ENCODE measurements around the gene ARHGAP31.
"Not testable (repeated sequence)": the region's sequence is repeated elsewhere in the genome, so short reads cannot be mapped to it uniquely, and the experiment has no call there.

DNA sequence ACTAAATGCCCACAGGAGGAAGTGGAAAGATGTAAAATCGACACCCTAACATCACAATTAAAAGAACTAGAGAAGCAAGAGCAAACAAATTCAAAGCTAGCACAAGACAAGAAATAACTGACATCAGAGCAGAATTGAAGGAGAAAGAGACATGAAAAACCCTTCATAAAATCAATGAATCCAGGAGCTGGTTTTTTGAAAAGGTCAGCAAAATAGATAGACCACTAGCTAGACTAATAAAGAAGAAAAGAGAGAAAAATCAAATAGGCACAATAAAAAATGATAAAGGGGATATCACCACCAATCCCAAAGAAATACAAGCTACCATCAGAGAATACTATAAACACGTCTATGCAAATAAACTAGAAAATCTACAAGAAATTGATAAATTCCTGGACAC is 24.0 kb upstream of the ARHGAP31 start:
- TF ChIP-seq POLR2A (IDR thresholded peaks at IDR 0.05) = not testable (repeated sequence)
- TF ChIP-seq, protein P1, sequence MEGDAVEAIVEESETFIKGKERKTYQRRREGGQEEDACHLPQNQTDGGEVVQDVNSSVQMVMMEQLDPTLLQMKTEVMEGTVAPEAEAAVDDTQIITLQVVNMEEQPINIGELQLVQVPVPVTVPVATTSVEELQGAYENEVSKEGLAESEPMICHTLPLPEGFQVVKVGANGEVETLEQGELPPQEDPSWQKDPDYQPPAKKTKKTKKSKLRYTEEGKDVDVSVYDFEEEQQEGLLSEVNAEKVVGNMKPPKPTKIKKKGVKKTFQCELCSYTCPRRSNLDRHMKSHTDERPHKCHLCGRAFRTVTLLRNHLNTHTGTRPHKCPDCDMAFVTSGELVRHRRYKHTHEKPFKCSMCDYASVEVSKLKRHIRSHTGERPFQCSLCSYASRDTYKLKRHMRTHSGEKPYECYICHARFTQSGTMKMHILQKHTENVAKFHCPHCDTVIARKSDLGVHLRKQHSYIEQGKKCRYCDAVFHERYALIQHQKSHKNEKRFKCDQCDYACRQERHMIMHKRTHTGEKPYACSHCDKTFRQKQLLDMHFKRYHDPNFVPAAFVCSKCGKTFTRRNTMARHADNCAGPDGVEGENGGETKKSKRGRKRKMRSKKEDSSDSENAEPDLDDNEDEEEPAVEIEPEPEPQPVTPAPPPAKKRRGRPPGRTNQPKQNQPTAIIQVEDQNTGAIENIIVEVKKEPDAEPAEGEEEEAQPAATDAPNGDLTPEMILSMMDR (IDR thresholded peaks at IDR 0.05) = not testable (repeated sequence)
